Hepatocyte (in vitro differentiated cells): ENCODE measurements around the gene LCN9. TPM values are rescaled to one million over a fixed set of nuclear protein-coding genes. Genes with fewer than 3 reads are reported as not detected.

Experiments
- DNase-seq: peaks from one replicate; pipeline ENCODE4 v3.0.0-alpha.2; 2016; ENCODE audit warnings: low spot score
- H2AFZ ChIP-seq: fragments of 200-600 bp; sonication (generic); 2 replicates; pipeline ENCODE4 v1.6.0; 2016; ENCODE audit warnings: antibody characterized with exemption, mild to moderate bottlenecking
- H3K27ac ChIP-seq: fragments of 200-600 bp; sonication (generic); 2 replicates; pipeline ENCODE4 v1.5.1; 2016; ENCODE audit warnings: mild to moderate bottlenecking
- H3K27me3 ChIP-seq: fragments of 200-600 bp; sonication (generic); 2 replicates; pipeline ENCODE4 v1.6.1; 2016
- H3K36me3 ChIP-seq: fragments of 200-600 bp; sonication (generic); replicated peaks from 2 replicates; pipeline ENCODE4 v1.5.1; 2016; ENCODE audit warnings: low read depth; ENCODE audit not compliant: insufficient read depth
- H3K4me1 ChIP-seq: fragments of 200-600 bp; sonication (generic); 2 replicates; pipeline ENCODE4 v1.5.1; 2016; ENCODE audit warnings: mild to moderate bottlenecking, moderate library complexity; ENCODE audit not compliant: insufficient read depth
- H3K4me2 ChIP-seq: fragments of 200-600 bp; sonication (generic); 2 replicates; pipeline ENCODE4 v1.6.0; 2016
- H3K4me3 ChIP-seq: fragments of 200-600 bp; sonication (generic); 2 replicates; pipeline ENCODE4 v1.5.1; 2016; ENCODE audit warnings: mild to moderate bottlenecking
- H3K79me2 ChIP-seq: fragments of 200-600 bp; sonication (generic); 2 replicates; pipeline ENCODE4 v1.6.0; 2017; ENCODE audit warnings: mild to moderate bottlenecking
- H3K9me2 ChIP-seq: fragments of 200-600 bp; sonication (generic); replicated peaks from 2 replicates; pipeline ENCODE4 v1.6.0; 2017; ENCODE audit warnings: mild to moderate bottlenecking; ENCODE audit not compliant: insufficient read depth
- H3K9me3 ChIP-seq: fragments of 200-600 bp; sonication (generic); 2 replicates; pipeline ENCODE4 v1.5.1; 2016; ENCODE audit warnings: low read depth, mild to moderate bottlenecking
- H4K20me1 ChIP-seq: fragments of 200-600 bp; sonication (generic); 2 replicates; pipeline ENCODE4 v1.6.0; 2016; ENCODE audit warnings: mild to moderate bottlenecking; ENCODE audit not compliant: insufficient read depth, poor library complexity, severe bottlenecking
- EZH2 ChIP-seq: fragments of 200-600 bp; sonication (generic); IDR thresholded peaks from 2 replicates; pipeline ENCODE4 v1.6.1; 2016; ENCODE audit warnings: antibody characterized with exemption, mild to moderate bottlenecking, borderline replicate concordance
- EZH2phosphoT487 ChIP-seq: fragments of 200-600 bp; sonication (generic); IDR thresholded peaks from one replicate; pipeline ENCODE4 v1.6.1; 2018; ENCODE audit warnings: antibody characterized with exemption, mild to moderate bottlenecking, low read depth, moderate library complexity; ENCODE audit not compliant: unreplicated experiment, severe bottlenecking
- WGBS: methylation state at CpG from one replicate; pipeline ENCODE4 v1.1.6; 2016; ENCODE audit warnings: low lambda C conversion rate; ENCODE audit errors: missing lambda C conversion rate; 5-methylcytosine and 5-hydroxymethylcytosine counted together
- polyA plus RNA-seq: library from polyadenylated mRNA; unstranded; fragments of >200 nt; fragmentation: Nextera tagmentation; extraction: Ambion mirVana; gene quantifications from 2 replicates; pipeline ENCODE4 v1.2.1, GENCODE V29; 2016
- total RNA-seq: library from RNA; depleted of rRNA; stranded (reverse); fragments of >200 nt; gene quantifications from 2 replicates; pipeline ENCODE4 v1.2.3, GENCODE V29; 2014
- TF ChIP-seq, protein P1 (sequence below): fragments of 200-600 bp; sonication (generic); IDR thresholded peaks from 2 replicates; pipeline ENCODE4 v1.5.1; 2016; ENCODE audit warnings: antibody characterized with exemption, mild to moderate bottlenecking; ENCODE audit not compliant: poor library complexity

The LCN9 gene
- total and polyA plus RNA-seq, 2 experiments from 2014 or later = 2.6 to 13.4 TPM

GRCh38 chr9:135615666-135616618 is 47.2 kb upstream of the LCN9 start:
- peaks cover 4% of the 10 kb centered on the region for H3K27me3 ChIP-seq
- WGBS = 79% methylated on average over 30 of the region's 31 CpGs
- no peak overlapping the region for H2AFZ ChIP-seq
- H3K9me2 ChIP-seq = no peaks in the 10 kb centered on the region
- no peaks in the 10 kb centered on the region for H3K9me3 ChIP-seq
- no peak overlapping the region for H3K27ac ChIP-seq
- H3K36me3 ChIP-seq = no peaks in the 10 kb centered on the region
- H3K4me1 ChIP-seq = no peaks in the 10 kb centered on the region
- no peak overlapping the region for H3K4me2 ChIP-seq
- no peak overlapping the region for H3K4me3 ChIP-seq
- TF ChIP-seq EZH2 (no peak), EZH2phosphoT487 (no peak)
- TF ChIP-seq, protein P1, sequence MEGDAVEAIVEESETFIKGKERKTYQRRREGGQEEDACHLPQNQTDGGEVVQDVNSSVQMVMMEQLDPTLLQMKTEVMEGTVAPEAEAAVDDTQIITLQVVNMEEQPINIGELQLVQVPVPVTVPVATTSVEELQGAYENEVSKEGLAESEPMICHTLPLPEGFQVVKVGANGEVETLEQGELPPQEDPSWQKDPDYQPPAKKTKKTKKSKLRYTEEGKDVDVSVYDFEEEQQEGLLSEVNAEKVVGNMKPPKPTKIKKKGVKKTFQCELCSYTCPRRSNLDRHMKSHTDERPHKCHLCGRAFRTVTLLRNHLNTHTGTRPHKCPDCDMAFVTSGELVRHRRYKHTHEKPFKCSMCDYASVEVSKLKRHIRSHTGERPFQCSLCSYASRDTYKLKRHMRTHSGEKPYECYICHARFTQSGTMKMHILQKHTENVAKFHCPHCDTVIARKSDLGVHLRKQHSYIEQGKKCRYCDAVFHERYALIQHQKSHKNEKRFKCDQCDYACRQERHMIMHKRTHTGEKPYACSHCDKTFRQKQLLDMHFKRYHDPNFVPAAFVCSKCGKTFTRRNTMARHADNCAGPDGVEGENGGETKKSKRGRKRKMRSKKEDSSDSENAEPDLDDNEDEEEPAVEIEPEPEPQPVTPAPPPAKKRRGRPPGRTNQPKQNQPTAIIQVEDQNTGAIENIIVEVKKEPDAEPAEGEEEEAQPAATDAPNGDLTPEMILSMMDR = no peak
- DNase-seq = no peak
- no peaks in the 10 kb centered on the region for H3K79me2 ChIP-seq
- H4K20me1 ChIP-seq = no peaks in the 10 kb centered on the region

- H3K79me2 ChIP-seq = no peaks in the 10 kb centered on the region
- no peaks in the 10 kb centered on the region for H3K9me2 ChIP-seq
- no peaks in the 10 kb centered on the region for H4K20me1 ChIP-seq
- no peak overlapping the region for H2AFZ ChIP-seq
- H3K27ac ChIP-seq = no peak overlapping the region
- H3K4me2 ChIP-seq = no peak overlapping the region
- DNase-seq = no peak
- no peak overlapping the region for H3K4me3 ChIP-seq
- H3K9me3 ChIP-seq = no peaks in the 10 kb centered on the region
- TF ChIP-seq, protein P1 = no peak
- TF ChIP-seq EZH2 = no peak
- TF ChIP-seq EZH2phosphoT487 = no peak
- no peaks in the 10 kb centered on the region for H3K36me3 ChIP-seq
- no peaks in the 10 kb centered on the region for H3K4me1 ChIP-seq
- 89% methylated on average over 34 of the region's 34 CpGs for WGBS
- peaks cover 4% of the 10 kb centered on the region for H3K27me3 ChIP-seq
These were observed 46.2 kb upstream of the LCN9 start for GRCh38 chr9:135616619-135617537.

DNA sequence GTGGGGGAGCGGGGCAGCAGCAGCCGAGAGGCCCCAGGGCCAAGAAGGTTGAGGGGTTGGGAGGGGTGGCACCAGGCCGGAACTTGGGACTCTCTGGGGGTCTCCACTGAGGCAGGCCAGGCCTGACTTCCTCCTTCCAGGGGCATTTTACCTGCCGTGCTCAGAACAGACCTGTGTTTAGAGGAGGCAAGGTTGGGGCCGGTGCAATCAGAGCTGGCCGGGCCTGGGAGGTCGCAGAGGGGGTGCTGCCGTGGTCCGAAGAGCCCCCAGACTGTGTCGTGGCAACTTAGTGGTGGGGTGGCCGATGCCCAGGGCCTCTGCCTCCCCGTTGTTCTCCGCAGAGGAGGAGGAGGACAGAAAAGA is 45.6 kb upstream of the LCN9 start:
- no peak for DNase-seq
- Histone ChIP-seq H3K36me3 (no peaks in the 10 kb centered on the region), H3K9me3 (no peaks in the 10 kb centered on the region), H3K27ac (no peak overlapping the region), H3K4me3 (no peak overlapping the region), H3K27me3 (peaks cover 4% of the 10 kb centered on the region), H4K20me1 (no peaks in the 10 kb centered on the region), H3K79me2 (no peaks in the 10 kb centered on the region), H2AFZ (no peak overlapping the region), H3K9me2 (no peaks in the 10 kb centered on the region), H3K4me1 (no peaks in the 10 kb centered on the region), H3K4me2 (no peak overlapping the region)
- WGBS = 92% methylated on average over 13 of the region's 13 CpGs
- TF ChIP-seq, protein P1 = no peak
- TF ChIP-seq EZH2phosphoT487 (no peak), EZH2 (no peak)
